Activated CD8-positive, alpha-beta memory T cell treated with anti-CD3 and anti-CD28 coated beads for 48 hours (primary cell): ENCODE results near the gene BARHL1.

Source experiments
- DNase-seq, 3 experiments: peaks; one replicate each; pipeline ENCODE4 v3.0.0-alpha.2; 2020; ENCODE audit warnings: low read depth in 2 of 3, low spot score in 2 of 3

Gene BARHL1

GRCh38 chr9:132610661-132611060, 28.3 kb downstream of the BARHL1 start:
- DNase-seq, result no peak

GRCh38 chr9:132614324-132614723, 31.9 kb downstream of the BARHL1 start:
- no peak for DNase-seq

GRCh38 chr9:132615774-132616173, 33.4 kb downstream of the BARHL1 start:
- DNase-seq, result no peak

- DNase-seq, result no peak
These were observed 34.3 kb downstream of the BARHL1 start for GRCh38 chr9:132616725-132617124.

GRCh38 chr9:132622159-132622558, 39.8 kb downstream of the BARHL1 start:
- DNase-seq, result no peak

GRCh38 chr9:132626285-132626684, 43.9 kb downstream of the BARHL1 start:
- no peak for DNase-seq

- DNase-seq, result no peak
These were observed 44.7 kb downstream of the BARHL1 start for GRCh38 chr9:132627106-132627505.

GRCh38 chr9:132627594-132627993, 45.2 kb downstream of the BARHL1 start:
- no peak for DNase-seq

GRCh38 chr9:132628746-132629145, 46.3 kb downstream of the BARHL1 start:
- no peak for DNase-seq

- DNase-seq, result no peak
These were observed 47.7 kb downstream of the BARHL1 start for GRCh38 chr9:132630116-132630515.

- no peak for DNase-seq
These were observed 48.4 kb downstream of the BARHL1 start for GRCh38 chr9:132630811-132631210.

GRCh38 chr9:132631280-132631679, 48.9 kb downstream of the BARHL1 start:
- no peak for DNase-seq

- DNase-seq, result no peak
These were observed 49.3 kb downstream of the BARHL1 start for GRCh38 chr9:132631685-132632084.

- no peak for DNase-seq
These were observed 50.2 kb downstream of the BARHL1 start for GRCh38 chr9:132632413-132633129.

- no peak for DNase-seq
These were observed 51.9 kb downstream of the BARHL1 start for GRCh38 chr9:132634327-132634726.

- DNase-seq, result no peak
These were observed 54.9 kb downstream of the BARHL1 start for GRCh38 chr9:132637351-132637750.

- no peak for DNase-seq
These were observed 55.4 kb downstream of the BARHL1 start for GRCh38 chr9:132637801-132638200.

GRCh38 chr9:132638240-132638639, 55.8 kb downstream of the BARHL1 start:
- no peak for DNase-seq

GRCh38 chr9:132639322-132639721, 56.9 kb downstream of the BARHL1 start:
- no peak for DNase-seq
